ENCODE data around the gene RBFA. TPM values are rescaled to one million over a fixed set of nuclear protein-coding genes. Genes with fewer than 3 reads are reported as not detected.
"Not testable (repeated sequence)": the region's sequence is repeated elsewhere in the genome, so short reads cannot be mapped to it uniquely, and the experiment has no call there.

RBFA gene
- total RNA-seq, 1 donor from 2014 or later, result 26.2 TPM

GRCh38 chr18:79988451-79989194 is 45.6 kb upstream of the RBFA start, which contains the start of gene TXNL4A:
TSS of gene TXNL4A (minus strand) at chr18:79988563. CDS start at chr18:79988392, 171 bp downstream.
- Mint-ChIP-seq H3K4me3 (ENCODE audit: unreplicated experiment) (peak within 1 kb of the TSS; percentile 91), H3K36me3 (ENCODE audit: unreplicated experiment) (peaks cover 17% of the 10 kb centered on the region)

GRCh38 chr18:79989195-79989497 is 45.1 kb upstream of the RBFA start:
- Mint-ChIP-seq H3K4me1 (ENCODE audit: unreplicated experiment) (peaks cover 28% of the 10 kb centered on the region), H3K9me3 (ENCODE audit: unreplicated experiment) (no peaks in the 10 kb centered on the region), H3K27me3 (ENCODE audit: unreplicated experiment) (no peaks in the 10 kb centered on the region), H3K27ac (ENCODE audit: unreplicated experiment) (peak overlapping the region; percentile 98), H3K36me3 (ENCODE audit: unreplicated experiment) (peaks cover 12% of the 10 kb centered on the region), H3K4me3 (ENCODE audit: unreplicated experiment) (peak overlapping the region; percentile 91)
- no peak for DNase-seq (ENCODE audit: extremely low spot score, unreplicated experiment)
- TF ChIP-seq CTCF (IDR thresholded peaks at IDR 0.05), result no peak

More at GRCh38 chr18:79988451-79989194, 45.6 kb upstream of the RBFA start, which contains the start of gene TXNL4A:
- H3K9me3 Mint-ChIP-seq (ENCODE audit: unreplicated experiment), result no peaks in the 10 kb centered on the region
- H3K27ac Mint-ChIP-seq (ENCODE audit: unreplicated experiment), result peak within 1 kb of the TSS; percentile 98
- H3K4me1 Mint-ChIP-seq (ENCODE audit: unreplicated experiment), result peaks cover 28% of the 10 kb centered on the region
- peak; percentile 95 for DNase-seq (ENCODE audit: extremely low spot score, unreplicated experiment)
- no peaks in the 10 kb centered on the region for H3K27me3 Mint-ChIP-seq (ENCODE audit: unreplicated experiment)
- TF ChIP-seq CTCF (IDR thresholded peaks at IDR 0.05), result no peak

GRCh38 chr18:79991494-79991893 is 42.7 kb upstream of the RBFA start:
- Mint-ChIP-seq H3K36me3 (ENCODE audit: unreplicated experiment) (no peaks in the 10 kb centered on the region), H3K4me1 (ENCODE audit: unreplicated experiment) (peaks cover 16% of the 10 kb centered on the region), H3K27me3 (ENCODE audit: unreplicated experiment) (no peaks in the 10 kb centered on the region)

GRCh38 chr18:79999701-80000100 is 34.5 kb upstream of the RBFA start:
- H3K36me3 Mint-ChIP-seq (ENCODE audit: unreplicated experiment); H3K4me3 Mint-ChIP-seq (ENCODE audit: unreplicated experiment); H3K27ac Mint-ChIP-seq (ENCODE audit: unreplicated experiment); H3K4me1 Mint-ChIP-seq (ENCODE audit: unreplicated experiment); H3K9me3 Mint-ChIP-seq (ENCODE audit: unreplicated experiment); H3K27me3 Mint-ChIP-seq (ENCODE audit: unreplicated experiment); DNase-seq (ENCODE audit: extremely low spot score, unreplicated experiment): not testable (repeated sequence)

More at GRCh38 chr18:79991494-79991893, 42.7 kb upstream of the RBFA start:
- Mint-ChIP-seq H3K9me3 (ENCODE audit: unreplicated experiment) (no peaks in the 10 kb centered on the region), H3K27ac (ENCODE audit: unreplicated experiment) (no peak overlapping the region), H3K4me3 (ENCODE audit: unreplicated experiment) (no peak overlapping the region)
- no peak for DNase-seq (ENCODE audit: extremely low spot score, unreplicated experiment)
- TF ChIP-seq CTCF (IDR thresholded peaks at IDR 0.05), result no peak

GRCh38 chr18:80000877-80001276 is 33.4 kb upstream of the RBFA start:
- no peaks in the 10 kb centered on the region for H3K36me3 Mint-ChIP-seq (ENCODE audit: unreplicated experiment)
- H3K27me3 Mint-ChIP-seq (ENCODE audit: unreplicated experiment), result no peaks in the 10 kb centered on the region
- no peak for TF ChIP-seq CTCF (IDR thresholded peaks at IDR 0.05)
- no peak overlapping the region for H3K27ac Mint-ChIP-seq (ENCODE audit: unreplicated experiment)
- H3K9me3 Mint-ChIP-seq (ENCODE audit: unreplicated experiment), result peaks cover 7% of the 10 kb centered on the region
- DNase-seq (ENCODE audit: extremely low spot score, unreplicated experiment), result no peak
- H3K4me1 Mint-ChIP-seq (ENCODE audit: unreplicated experiment), result no peaks in the 10 kb centered on the region
- H3K4me3 Mint-ChIP-seq (ENCODE audit: unreplicated experiment), result no peak overlapping the region
